IMR-90 (cell line): ENCODE measurements around the gene KRT28.

Experiments used
- POLR2A ChIP-seq: IDR thresholded peaks from 2 replicates; pipeline ENCODE4 v1.6.1; 2012; ENCODE audit warnings: mild to moderate bottlenecking, low read depth, low read length
- TF ChIP-seq, protein P1 (sequence below): conservative IDR thresholded peaks from 2 replicates; pipeline ENCODE4 v1.5.1; 2012; ENCODE audit warnings: mild to moderate bottlenecking, low read depth, low read length, improper control_type of control experiment

DNA sequence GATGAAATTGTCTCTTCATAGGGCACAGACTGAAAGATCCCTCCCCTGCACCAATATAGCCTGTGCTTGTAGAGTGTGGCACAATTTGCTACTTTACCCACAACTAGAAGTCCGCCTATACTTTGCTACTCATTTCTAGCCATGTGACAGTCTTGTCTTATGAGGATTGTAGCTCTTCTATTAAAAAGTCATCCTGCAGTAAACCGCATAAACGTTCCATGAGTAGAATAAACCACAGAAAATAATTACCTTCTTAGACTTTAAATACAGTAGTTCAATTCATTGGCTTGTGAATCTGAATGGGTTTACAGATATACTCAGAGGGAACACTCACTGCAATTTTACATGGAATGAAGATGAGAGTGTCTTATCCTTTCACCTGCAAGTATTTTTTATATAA, 21.8 kb downstream of the KRT28 start:
- TF ChIP-seq, protein P1, sequence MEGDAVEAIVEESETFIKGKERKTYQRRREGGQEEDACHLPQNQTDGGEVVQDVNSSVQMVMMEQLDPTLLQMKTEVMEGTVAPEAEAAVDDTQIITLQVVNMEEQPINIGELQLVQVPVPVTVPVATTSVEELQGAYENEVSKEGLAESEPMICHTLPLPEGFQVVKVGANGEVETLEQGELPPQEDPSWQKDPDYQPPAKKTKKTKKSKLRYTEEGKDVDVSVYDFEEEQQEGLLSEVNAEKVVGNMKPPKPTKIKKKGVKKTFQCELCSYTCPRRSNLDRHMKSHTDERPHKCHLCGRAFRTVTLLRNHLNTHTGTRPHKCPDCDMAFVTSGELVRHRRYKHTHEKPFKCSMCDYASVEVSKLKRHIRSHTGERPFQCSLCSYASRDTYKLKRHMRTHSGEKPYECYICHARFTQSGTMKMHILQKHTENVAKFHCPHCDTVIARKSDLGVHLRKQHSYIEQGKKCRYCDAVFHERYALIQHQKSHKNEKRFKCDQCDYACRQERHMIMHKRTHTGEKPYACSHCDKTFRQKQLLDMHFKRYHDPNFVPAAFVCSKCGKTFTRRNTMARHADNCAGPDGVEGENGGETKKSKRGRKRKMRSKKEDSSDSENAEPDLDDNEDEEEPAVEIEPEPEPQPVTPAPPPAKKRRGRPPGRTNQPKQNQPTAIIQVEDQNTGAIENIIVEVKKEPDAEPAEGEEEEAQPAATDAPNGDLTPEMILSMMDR: no peak
- TF ChIP-seq POLR2A: no peak
